Measurements from ENCODE around the gene DNAJC16. TPM values are rescaled to one million over a fixed set of nuclear protein-coding genes. Genes with fewer than 3 reads are reported as not detected.
"Not testable (repeated sequence)": the region's sequence is repeated elsewhere in the genome, so short reads cannot be mapped to it uniquely, and the experiment has no call there.

DNAJC16 gene
- polyA plus RNA-seq, 3 donors = 3.0 to 3.6 (median 3.2) TPM

DNA sequence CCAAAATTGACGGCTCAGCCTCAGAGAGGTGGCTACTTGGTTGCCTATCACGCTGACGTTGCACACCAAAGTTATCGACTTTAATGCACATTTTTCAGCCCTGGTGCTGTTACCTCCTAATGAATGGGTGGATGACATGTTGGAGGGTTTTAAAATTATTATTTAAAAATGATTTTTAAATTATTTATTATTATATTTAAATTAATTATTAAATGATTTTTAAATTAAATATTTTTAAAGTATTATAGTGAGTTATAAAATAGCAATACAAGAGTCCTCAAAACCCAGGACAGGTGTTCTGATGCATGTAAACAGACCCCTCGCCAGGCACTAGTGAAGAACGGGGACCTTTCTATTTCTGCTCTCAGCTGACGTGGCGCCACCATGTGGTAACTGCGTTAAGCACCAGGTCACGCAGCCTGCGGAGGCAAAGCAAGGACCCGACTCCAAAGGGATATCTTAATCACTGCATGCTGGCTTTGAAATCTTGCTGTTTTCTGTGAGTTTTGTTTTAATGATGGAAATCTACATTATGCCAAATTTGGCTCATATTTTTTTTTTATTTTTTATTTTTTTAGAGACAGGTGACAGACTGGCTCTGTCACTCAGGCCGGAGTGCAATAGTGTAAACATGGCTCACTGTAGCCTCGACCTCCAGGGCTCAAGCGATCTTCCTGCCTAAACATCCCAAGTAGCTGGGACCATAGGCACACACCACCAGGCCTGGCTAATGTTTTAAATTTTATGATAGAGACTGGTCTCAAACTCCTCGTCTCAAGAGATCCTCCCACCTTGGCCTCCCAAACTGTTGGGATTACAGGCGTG lies 25.2 kb upstream of the DNAJC16 start:
- 62 to 71% (median 64%) methylated on average over 17 of the region's 17 CpGs for WGBS, 3 donors
- no peak overlapping the region for H3K27ac ChIP-seq (ENCODE audit: low read depth, low read length)

DNA sequence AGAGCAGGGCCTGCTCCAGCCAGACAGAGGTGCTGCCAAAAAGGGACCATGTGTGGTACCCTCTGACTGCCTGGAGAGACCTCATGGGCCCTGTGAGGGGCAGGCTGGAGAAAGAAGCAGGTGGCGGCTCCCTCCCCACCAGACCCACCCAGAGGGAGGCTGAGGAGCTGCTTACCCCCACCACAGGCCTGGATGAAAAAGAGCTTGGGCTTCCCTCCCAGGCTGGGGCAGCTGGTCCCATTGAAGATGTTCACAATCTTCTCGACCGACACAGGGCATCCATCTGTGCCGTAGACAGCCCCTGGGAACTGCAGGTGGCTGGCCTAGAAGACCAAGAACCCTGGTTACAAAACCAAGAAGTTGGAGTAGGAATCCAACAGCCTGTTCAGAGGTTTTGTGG lies 22.2 kb upstream of the DNAJC16 start:
- H3K27ac ChIP-seq (ENCODE audit: low read depth, low read length) = no peak overlapping the region
- 83 to 94% (median 93%) methylated on average over 4 of the region's 4 CpGs for WGBS, 3 donors

DNA sequence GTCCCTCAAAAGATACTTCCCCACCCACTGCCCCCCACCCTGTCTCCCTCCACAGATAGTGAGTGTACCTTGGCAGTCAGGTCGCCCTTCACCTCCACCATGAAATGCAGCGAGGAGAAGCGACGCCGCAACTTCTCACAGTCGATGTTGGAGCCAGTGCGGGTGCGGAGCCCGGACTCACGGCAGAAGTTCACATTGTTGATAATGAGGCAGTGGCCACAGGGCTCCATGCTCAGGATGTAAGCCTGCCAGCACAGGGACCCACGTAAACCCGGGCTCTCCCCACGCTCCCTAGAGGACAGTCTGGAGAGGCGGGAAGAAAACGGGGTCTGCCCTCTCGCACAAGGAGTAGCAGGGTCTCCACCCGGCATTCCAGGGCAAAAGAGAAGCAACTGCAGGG lies 19.8 kb upstream of the DNAJC16 start:
- 85 to 98% (median 96%) methylated on average over 17 of the region's 17 CpGs for WGBS, 3 donors
- no peak overlapping the region for H3K27ac ChIP-seq (ENCODE audit: low read depth, low read length)

DNA sequence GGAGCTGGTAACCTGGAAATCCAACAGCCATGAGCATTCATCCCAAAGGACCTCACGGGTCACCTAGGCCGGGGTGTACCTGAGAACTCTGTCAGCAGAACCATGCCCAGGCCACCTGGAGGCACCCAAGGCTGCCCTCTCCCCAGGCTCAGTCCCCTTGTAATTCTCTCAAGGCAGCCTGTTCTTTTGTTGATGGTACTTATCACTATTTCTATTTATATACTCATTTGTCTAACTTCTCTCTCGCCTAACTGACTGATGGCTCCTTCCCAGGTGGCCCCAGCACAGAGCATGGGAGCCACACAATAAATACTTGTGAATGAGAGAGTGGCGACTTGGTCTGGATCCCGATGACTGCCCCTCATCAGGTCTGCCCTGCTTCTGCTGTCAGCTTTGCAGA lies 19.4 kb upstream of the DNAJC16 start:
- H3K27ac ChIP-seq (ENCODE audit: low read depth, low read length) = no peak overlapping the region
- WGBS, 3 donors = 37 to 95% (median 90%) methylated on average over 5 of the region's 5 CpGs

DNA sequence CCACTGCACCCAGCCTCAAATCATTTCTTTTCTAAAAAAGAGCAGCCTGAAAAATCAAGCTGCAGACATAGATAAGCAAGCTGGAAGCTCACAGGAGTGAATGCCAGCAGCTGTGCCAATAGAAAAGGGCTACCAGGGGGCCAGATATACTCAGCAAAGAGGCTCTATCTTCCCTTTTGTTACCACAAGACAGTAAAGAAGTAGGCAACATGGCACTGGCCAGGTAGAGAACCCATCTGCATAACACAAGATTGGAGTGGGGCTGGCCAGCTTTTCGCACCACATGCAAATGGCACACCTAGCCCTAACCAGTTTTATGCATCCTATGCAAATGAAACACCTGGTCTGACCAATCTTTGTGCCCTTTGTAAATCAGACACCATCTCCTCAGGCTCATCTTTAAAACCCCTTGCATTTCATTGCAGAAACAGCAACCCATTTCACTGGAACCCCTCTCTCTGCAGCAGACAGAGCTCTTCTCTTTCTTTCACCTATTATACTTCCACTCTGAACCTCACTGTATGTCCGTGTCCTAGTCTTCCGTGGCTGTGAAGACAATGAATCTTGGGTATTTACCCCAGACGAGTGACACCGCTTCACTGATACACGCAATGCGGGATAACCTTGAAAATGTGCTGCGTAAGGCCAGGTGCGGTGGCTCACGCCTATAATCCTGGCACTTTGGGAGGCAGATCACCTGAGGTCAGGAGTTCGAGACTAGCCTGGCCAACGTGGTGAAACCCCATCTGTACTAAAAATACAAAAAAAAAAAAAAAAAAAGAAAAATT lies 17.8 kb upstream of the DNAJC16 start:
- 51 to 94% (median 93%) methylated on average over 12 of the region's 12 CpGs for WGBS, 3 donors
- no peak overlapping the region for H3K27ac ChIP-seq (ENCODE audit: low read depth, low read length)

DNA sequence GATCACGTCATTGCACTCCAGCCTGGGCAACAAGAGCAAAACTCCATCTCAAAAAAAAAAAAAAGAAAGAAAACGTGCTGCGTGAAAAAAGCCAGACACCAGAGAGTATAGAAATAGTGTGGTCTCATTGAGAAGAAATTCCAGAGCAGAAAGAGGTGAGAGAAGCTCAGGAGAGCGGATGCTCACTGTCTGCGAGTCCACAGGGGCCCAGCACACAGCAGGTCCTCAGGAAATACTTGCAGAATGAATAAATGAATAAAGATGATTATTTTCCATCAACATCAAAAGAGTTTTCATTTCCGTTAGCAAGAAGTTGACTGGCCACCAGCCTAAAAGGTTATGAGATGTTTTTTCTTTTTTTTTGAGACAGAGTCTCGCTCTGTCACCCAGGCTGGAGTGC lies 17.1 kb upstream of the DNAJC16 start:
- WGBS, 3 donors = 76 to 89% (median 89%) methylated on average over 6 to 7 of the region's 7 CpGs
- H3K27ac ChIP-seq (ENCODE audit: low read depth, low read length) = no peak overlapping the region

DNA sequence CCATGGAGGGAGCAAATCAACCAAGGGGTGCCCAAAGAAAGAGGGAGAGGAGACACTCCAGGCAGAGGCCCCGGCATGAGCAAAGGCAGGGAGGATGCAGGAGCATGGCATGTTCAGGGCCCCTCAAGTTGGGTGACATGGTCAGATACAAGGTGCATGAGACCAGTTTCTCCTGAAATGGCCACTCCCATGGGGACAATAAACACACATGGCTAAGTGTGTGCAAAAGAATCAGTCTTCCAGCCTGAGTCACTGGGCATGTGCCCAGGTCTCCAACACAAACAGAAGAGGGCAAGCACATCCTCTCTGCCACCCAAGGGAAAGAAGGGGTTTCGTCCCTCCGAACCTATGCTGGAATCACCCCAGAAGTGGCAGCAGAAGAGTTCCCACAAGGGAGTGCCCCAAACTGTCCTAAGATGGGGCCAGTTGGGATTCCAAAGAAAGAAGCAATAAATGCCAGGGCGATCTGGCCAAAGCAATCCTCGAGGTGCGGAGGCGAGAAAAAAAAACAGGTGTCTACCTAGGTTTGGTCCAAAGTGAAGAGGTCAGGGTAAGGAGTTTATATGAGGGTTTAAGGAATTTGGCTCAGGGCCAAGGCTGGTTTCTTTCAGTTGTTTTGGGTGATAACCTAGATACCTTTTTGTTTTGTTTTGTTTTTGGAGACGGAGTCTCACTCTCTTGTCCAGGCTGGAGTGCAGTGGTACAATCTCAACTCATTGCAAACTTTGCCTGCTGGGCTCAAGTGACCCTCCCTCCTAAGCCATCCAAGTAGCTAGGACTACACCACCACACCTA lies 15.8 kb upstream of the DNAJC16 start:
- 81 to 95% (median 93%) methylated on average over 8 of the region's 8 CpGs for WGBS, 3 donors

DNA sequence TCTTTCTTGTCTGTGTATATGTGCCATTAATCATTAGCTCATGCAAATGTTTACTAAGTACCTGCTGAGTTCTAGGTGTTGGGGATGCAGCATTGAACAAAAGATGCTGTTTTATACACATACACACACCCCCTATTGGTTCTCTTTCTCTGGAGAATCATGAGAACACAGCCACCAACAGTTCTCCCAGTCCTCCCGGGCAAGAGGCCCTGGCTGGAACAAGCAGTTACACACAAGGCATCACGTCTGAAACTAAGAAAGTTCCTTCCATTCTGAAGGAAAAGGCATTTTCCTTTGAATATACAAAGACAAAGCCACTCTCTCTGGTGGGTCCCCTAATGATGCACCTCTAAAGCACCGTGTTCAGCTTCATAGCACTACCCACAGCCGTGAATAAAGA lies 13.5 kb upstream of the DNAJC16 start:
- 66 to 83% (median 81%) methylated on average over 4 of the region's 4 CpGs for WGBS, 3 donors
- no peak overlapping the region for H3K27ac ChIP-seq (ENCODE audit: low read depth, low read length)

More for the DNA sequence above, 15.8 kb upstream of the DNAJC16 start:
- no peak overlapping the region for H3K27ac ChIP-seq (ENCODE audit: low read depth, low read length)

DNA sequence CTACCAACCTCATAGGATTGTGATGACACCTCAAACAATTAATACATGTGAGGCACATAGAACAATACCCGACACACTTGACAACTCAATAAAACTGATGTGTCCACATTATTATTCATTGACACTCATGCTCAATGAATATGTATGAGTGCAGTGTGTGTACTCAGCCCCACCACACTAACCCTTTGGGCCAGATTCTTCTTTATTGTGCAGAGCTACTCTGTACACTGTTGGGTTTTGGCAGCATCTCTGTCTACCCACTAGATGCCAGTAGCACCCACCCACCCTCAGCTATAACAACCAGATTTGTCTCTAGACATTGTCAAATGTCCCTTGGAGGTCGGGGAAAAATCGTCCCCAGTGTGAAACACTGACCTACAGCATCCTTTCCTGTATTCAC lies 12.7 kb upstream of the DNAJC16 start:
- H3K27ac ChIP-seq (ENCODE audit: low read depth, low read length) = no peak overlapping the region
- 89 to 97% (median 90%) methylated on average over 3 of the region's 3 CpGs for WGBS, 3 donors

DNA sequence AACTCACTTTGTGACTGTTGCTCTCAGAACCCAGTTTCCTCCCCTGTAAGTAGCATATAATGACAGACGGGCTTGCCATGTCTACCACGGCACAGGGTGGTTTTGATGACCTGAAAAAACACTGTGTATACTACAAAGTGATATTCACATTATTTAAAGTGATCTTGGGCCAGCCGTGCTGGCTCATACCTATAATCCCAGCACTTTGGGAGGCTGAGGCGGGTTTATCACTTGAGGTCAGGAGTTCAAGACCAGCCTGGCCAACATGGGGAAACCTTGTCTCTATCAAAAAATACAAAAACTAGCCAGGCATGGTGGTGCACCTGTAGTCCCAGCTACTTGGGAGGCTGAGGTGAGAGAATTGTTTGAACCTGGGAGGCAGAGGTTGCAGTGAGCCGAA lies 12.1 kb upstream of the DNAJC16 start:
- 90 to 92% (median 92%) methylated on average over 5 of the region's 5 CpGs for WGBS, 3 donors

DNA sequence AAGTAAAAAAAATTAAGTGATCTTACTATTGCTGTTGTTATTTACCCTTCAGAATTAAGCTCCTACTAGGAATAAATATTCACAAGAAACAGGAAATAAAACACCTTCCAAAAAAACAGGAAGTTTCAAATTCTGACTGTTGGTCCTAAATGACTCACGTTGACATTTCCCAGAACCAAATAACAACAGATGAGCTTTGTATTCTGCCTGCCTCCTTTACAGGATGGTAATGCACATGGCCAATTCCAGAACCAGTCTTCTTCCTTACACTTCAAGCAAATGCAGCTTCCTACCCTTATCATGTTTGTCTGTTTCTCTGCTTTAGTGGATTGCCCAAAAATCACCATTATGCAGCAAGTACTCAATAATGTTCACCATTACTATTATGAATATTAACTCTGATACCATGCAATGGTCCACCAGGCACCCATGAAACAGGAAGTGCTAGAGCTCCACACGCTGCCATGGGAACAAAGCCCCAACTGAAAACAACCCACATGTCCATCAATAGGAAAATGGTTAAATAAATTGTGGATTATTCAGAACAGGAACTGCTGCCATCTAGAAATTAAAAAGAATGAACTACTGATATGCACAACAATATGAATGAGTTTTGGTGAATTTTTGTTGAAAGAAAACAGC lies 11.5 kb upstream of the DNAJC16 start:
- WGBS, 3 donors = 29 to 78% (median 42%) methylated on average over 2 of the region's 2 CpGs
- no peak overlapping the region for H3K27ac ChIP-seq (ENCODE audit: low read depth, low read length)

More for the DNA sequence above, 12.1 kb upstream of the DNAJC16 start:
- not testable (repeated sequence) for H3K27ac ChIP-seq (ENCODE audit: low read depth, low read length)

DNA sequence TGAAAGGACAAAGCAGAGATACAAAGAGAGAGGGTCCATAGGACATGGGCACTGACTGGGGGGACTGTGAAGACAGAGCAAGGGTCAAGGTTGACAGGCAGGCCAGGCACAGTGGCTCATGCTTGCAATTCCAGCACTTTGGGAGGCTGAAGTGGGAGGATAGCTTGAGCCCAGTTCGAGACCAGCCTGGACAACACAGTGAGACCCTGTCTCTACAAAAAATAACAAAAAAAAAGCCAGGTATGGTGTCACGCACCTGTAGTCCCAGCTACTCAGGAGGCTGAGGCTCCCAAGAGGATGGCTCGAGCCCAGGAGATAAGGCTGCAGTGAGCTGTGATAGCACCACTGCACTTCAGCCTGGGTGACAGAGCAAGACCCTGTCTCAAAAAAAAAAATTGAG lies 7.0 kb upstream of the DNAJC16 start:
- H3K27ac ChIP-seq (ENCODE audit: low read depth, low read length) = no peak overlapping the region
- 88 to 98% (median 98%) methylated on average over 3 of the region's 3 CpGs for WGBS, 3 donors

DNA sequence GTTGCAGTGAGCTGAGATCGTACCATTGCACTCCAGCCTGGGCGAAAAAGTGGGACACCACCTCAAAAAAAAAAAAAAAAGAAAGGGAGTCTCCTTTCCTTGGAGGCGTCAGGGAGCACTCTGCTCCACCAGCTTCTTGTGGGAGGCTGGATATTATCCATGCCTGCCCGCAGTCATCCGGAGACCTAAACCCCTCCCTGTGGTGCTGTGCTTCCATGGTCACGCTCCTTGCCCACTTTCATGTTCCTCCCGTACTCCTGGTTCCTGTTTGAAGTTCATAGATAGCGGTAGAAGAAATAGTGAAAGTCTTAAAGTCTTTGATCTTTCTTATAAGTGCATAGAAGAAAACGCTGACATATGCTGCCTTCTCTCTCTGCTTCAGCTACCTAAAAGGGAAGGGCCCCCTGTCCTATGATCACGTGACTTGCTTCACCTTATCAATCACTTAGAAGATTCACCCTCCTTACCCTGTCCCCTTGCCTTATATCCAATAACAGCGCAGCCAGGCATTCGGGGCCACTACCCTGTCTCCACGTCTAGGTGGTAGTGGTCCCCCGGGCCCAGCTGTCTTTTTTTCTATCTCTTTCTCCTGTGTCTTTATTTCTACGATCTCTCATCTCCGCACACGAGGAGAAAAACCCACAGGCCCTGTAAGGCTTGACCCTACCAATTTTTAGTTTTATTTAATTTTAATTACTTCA lies 5.3 kb upstream of the DNAJC16 start:
- 85 to 91% (median 88%) methylated on average over 17 of the region's 17 CpGs for WGBS, 3 donors
- H3K27ac ChIP-seq (ENCODE audit: low read depth, low read length) = not testable (repeated sequence)

DNA sequence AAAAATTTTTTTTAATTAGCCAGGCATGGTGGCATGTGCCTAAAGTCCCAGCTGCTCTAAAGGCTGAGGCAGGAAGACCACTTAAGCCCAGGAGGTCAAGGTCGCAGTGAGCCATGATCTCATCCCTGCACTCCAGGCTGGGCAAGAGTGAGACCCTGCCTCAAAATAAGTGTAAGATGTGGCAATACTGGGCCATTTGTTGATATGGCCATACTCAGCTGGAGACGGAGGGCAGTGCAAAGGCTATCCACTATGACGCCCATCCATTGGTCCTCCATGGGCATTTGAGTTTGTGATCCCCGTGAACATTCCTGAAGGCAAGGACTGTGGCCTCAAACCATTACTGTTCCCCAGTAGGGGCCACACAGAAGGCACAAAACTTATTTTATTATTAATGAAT lies 4.1 kb upstream of the DNAJC16 start:
- WGBS, 3 donors = 96 to 98% (median 98%) methylated on average over 4 of the region's 4 CpGs
- H3K27ac ChIP-seq (ENCODE audit: low read depth, low read length) = no peak overlapping the region

DNA sequence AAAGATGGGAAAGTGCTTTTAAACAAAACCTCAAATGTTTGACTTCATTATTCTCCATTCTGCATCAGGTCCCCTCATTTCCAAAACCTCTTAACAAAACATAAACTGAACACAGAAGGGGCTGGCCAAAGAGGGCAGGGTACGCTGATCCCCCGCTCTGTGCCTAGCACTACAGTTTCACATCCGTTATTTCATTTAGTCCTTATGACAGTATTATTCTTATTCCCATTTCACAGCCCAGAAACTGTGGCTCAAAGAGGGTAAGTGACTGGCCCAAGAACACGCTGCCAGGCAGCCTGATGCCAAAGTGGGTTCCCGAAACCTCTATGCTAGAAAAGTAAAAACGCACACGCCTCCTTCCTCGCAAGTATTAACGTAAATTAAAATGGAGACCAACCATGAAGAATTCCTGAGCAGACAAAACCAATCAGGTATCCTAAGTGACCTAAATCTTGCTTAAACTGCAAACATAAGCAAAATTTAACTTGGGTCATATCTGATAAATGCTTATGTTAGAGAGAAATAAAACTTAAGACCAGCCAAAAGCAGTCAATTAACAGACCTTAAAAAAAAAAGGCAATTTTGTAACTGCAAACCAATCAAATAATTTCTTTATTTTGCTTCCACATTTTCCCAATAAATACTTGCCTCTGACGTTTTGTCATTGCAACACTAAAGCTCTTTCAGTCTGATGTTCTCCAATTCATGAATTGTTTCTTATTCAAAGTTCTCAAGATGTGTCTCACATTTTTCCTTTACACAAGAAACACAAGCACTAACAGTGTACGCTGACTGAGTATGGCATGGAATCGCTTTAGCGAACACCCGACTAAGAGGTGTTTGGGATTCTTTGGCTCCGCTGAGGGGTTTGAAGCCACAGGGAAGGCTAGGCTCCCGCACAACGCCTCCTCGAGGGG lies 3.3 kb upstream of the DNAJC16 start:
- 32 to 43% (median 40%) methylated on average over 18 of the region's 18 CpGs for WGBS, 3 donors
- peak overlapping the region; percentile 91 for H3K27ac ChIP-seq (ENCODE audit: low read depth, low read length)

DNA sequence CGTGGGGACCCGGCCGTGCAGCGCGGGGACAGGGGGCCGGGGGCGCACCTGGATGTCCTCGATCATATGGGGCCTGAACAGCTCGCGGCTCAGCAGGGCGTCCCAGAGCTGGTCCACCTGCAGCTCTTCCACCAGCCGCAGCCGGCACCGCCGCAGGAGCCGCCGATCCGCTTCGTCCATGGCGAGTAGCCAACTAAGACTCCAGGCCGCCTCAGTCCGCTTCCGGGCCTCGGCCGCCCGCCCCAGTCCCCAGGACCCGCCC lies 2.7 kb upstream of the DNAJC16 start, which contains the start of gene CASP9:
TSS of gene CASP9 (minus strand) at position 195 of the 262 bp plus-strand sequence. CDS start at position 180, 15 bp downstream.
- peak within 1 kb of the TSS; percentile 91 for H3K27ac ChIP-seq (ENCODE audit: low read depth, low read length)
- 0 to 1% (median 0%) methylated on average over 21 to 27 of the region's 27 CpGs for WGBS, 3 donors

Data from adipose tissue (tissue), 3 donors.